ENCODE measurements around the gene NVL.

The NVL gene

GRCh38 chr1:224333309-224333926 lies 3.4 kb upstream of the NVL start:
- peak overlapping the region; percentile 13 for H3K9ac ChIP-seq (ENCODE audit: low read depth, low read length, poor library complexity, severe bottlenecking)

GRCh38 chr1:224331824-224332223 lies 1.9 kb upstream of the NVL start:
- no peaks in the 10 kb centered on the region for H3K27me3 ChIP-seq (ENCODE audit: insufficient read depth, low read length, poor library complexity, severe bottlenecking)
- H3K9ac ChIP-seq (ENCODE audit: low read depth, low read length, poor library complexity, severe bottlenecking), result no peak overlapping the region

More at GRCh38 chr1:224333309-224333926, 3.4 kb upstream of the NVL start:
- no peaks in the 10 kb centered on the region for H3K9me2 ChIP-seq (replicated peaks; ENCODE audit: low read depth, low read length)
- no peaks in the 10 kb centered on the region for H3K36me3 ChIP-seq (ENCODE audit: insufficient read depth, low read length)
- peak overlapping the region; percentile 76 for H3K4me2 ChIP-seq (ENCODE audit: low read depth, low read length, poor library complexity, severe bottlenecking)
- H3F3A ChIP-seq (ENCODE audit: low read depth), result no peaks in the 10 kb centered on the region
- H3K4me3 ChIP-seq (ENCODE audit: low read length, poor library complexity, severe bottlenecking), result peak overlapping the region; percentile 52
- peaks cover 22% of the 10 kb centered on the region for H3K4me1 ChIP-seq (ENCODE audit: insufficient read depth, low read length, poor library complexity, severe bottlenecking)
- TF ChIP-seq CTCF (conservative IDR thresholded peaks at IDR 0.05; ENCODE audit: low read length), result peak; percentile 82
- TF ChIP-seq EZH2phosphoT487 (IDR thresholded peaks at IDR 0.05; ENCODE audit: borderline replicate concordance), result no peak
- H2AFZ ChIP-seq (ENCODE audit: low read length), result peak overlapping the region; percentile 80
- no peaks in the 10 kb centered on the region for H3K9me3 ChIP-seq (ENCODE audit: insufficient read depth, low read depth, low read length)
- H4K20me1 ChIP-seq (ENCODE audit: insufficient read depth, low read length, poor library complexity, severe bottlenecking), result peaks cover 8% of the 10 kb centered on the region
- peaks cover 16% of the 10 kb centered on the region for H3K79me2 ChIP-seq (ENCODE audit: insufficient read depth, low read length)
- H3K27me3 ChIP-seq (ENCODE audit: insufficient read depth, low read length, poor library complexity, severe bottlenecking), result no peaks in the 10 kb centered on the region

GRCh38 chr1:224331326-224331725 lies 1.4 kb upstream of the NVL start:
- H3K4me3 ChIP-seq (ENCODE audit: low read length, poor library complexity, severe bottlenecking), result peak overlapping the region; percentile 94
- H4K20me1 ChIP-seq (ENCODE audit: insufficient read depth, low read length, poor library complexity, severe bottlenecking), result peaks cover 8% of the 10 kb centered on the region
- peak overlapping the region; percentile 82 for H3K4me2 ChIP-seq (ENCODE audit: low read depth, low read length, poor library complexity, severe bottlenecking)
- H2AFZ ChIP-seq (ENCODE audit: low read length), result no peak overlapping the region
- H3K9ac ChIP-seq (ENCODE audit: low read depth, low read length, poor library complexity, severe bottlenecking), result peak overlapping the region; percentile 90
- H3K27me3 ChIP-seq (ENCODE audit: insufficient read depth, low read length, poor library complexity, severe bottlenecking), result no peaks in the 10 kb centered on the region
- no peak for TF ChIP-seq CTCF (conservative IDR thresholded peaks at IDR 0.05; ENCODE audit: low read length)
- no peak for TF ChIP-seq EZH2phosphoT487 (IDR thresholded peaks at IDR 0.05; ENCODE audit: borderline replicate concordance)
- H3K79me2 ChIP-seq (ENCODE audit: insufficient read depth, low read length), result peaks cover 35% of the 10 kb centered on the region
- no peaks in the 10 kb centered on the region for H3K36me3 ChIP-seq (ENCODE audit: insufficient read depth, low read length)
- H3K9me2 ChIP-seq (replicated peaks; ENCODE audit: low read depth, low read length), result no peaks in the 10 kb centered on the region
- no peaks in the 10 kb centered on the region for H3K9me3 ChIP-seq (ENCODE audit: insufficient read depth, low read depth, low read length)
- peaks cover 35% of the 10 kb centered on the region for H3K4me1 ChIP-seq (ENCODE audit: insufficient read depth, low read length, poor library complexity, severe bottlenecking)
- H3F3A ChIP-seq (ENCODE audit: low read depth), result no peaks in the 10 kb centered on the region

More at GRCh38 chr1:224331824-224332223, 1.9 kb upstream of the NVL start:
- Histone ChIP-seq H3K79me2 (ENCODE audit: insufficient read depth, low read length) (peaks cover 30% of the 10 kb centered on the region), H2AFZ (ENCODE audit: low read length) (no peak overlapping the region), H3K9me3 (ENCODE audit: insufficient read depth, low read depth, low read length) (no peaks in the 10 kb centered on the region), H3K9me2 (replicated peaks; ENCODE audit: low read depth, low read length) (no peaks in the 10 kb centered on the region), H3K4me3 (ENCODE audit: low read length, poor library complexity, severe bottlenecking) (no peak overlapping the region), H3K36me3 (ENCODE audit: insufficient read depth, low read length) (no peaks in the 10 kb centered on the region), H3K4me1 (ENCODE audit: insufficient read depth, low read length, poor library complexity, severe bottlenecking) (peaks cover 32% of the 10 kb centered on the region), H3F3A (ENCODE audit: low read depth) (no peaks in the 10 kb centered on the region), H3K4me2 (ENCODE audit: low read depth, low read length, poor library complexity, severe bottlenecking) (no peak overlapping the region), H4K20me1 (ENCODE audit: insufficient read depth, low read length, poor library complexity, severe bottlenecking) (peaks cover 8% of the 10 kb centered on the region)
- TF ChIP-seq CTCF (conservative IDR thresholded peaks at IDR 0.05; ENCODE audit: low read length) (no peak), EZH2phosphoT487 (IDR thresholded peaks at IDR 0.05; ENCODE audit: borderline replicate concordance) (no peak)

Measured in Loucy (cell line).